HCEC 1CT (cell line): ENCODE results near the gene FOXP2.
"Not testable (repeated sequence)": the region's sequence is repeated elsewhere in the genome, so short reads cannot be mapped to it uniquely, and the experiment has no call there.

Source experiments
- DNase-seq: peaks from one replicate; pipeline ENCODE4 v3.0.0-alpha.2; 2017

FOXP2 gene

GRCh38 chr7:114414156-114415063, at the start of gene FOXP2:
Gene FOXP2 (plus strand): TSS chr7:114414815. CDS start chr7:114426512, 11,697 bp downstream.
- peak; percentile 46 for DNase-seq

DNA sequence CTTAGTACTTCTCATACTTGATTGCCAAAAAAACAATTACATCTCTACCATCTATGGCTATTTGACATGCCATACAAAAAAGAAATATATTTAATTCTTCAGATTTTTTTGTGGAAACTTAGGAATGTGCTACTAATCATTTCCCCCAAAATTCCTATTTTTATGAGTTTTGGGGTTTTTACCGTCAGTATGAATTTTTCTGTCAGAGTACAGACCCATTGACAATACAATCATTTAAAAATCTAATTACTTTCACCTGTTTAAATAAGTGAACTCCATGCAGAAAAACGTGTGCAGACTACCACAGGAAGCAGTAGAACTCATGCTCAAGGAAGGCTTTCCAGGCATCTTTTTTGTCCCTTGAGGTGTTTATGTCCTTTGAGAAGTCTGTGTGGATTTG, 48.8 kb upstream of the FOXP2 start:
- DNase-seq: no peak

- DNase-seq: no peak
Measured at GRCh38 chr7:114368492-114368891, 46.1 kb upstream of the FOXP2 start.

- no peak for DNase-seq
Measured at GRCh38 chr7:114369294-114369693, 45.3 kb upstream of the FOXP2 start.

DNA sequence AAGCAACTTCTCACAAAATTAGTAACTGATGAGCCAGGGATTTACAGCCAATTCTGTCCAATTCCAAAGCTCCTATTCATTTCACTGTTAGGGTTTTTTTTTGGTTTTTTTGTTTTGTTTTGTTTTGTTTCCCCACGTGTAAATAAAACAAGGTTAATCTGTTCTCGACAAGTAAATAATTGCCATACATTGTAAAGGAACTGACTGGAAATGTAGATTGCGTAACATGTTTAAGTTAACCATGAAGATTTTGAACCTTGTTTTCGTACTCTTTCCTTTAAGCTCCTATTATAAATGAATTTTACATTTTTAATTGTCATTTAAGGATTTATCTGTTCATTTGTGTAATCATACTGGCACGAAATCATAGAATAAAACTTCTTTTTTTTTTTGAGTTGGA, 42.0 kb upstream of the FOXP2 start:
- DNase-seq: no peak

- no peak for DNase-seq
Measured at GRCh38 chr7:114375907-114376306, 38.7 kb upstream of the FOXP2 start.

DNA sequence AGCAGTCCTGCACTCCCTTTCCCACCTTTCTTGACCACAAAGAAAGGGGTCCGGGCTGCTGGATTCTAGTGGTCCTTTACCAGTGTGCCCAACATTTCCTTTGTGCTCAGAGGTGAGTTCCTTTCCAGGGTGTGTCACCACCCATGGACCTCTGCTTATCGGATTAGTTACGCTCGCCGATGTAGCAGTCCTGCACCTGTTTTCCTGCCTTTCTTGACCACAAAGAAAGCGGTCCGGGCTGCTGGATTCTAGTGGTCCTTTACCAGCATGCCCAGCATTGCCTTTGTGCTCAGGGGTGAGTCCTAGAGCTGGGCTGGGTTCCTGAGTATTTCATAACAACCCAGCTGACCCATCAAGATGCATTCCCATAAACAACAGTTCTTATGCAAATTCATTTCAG, 30.7 kb upstream of the FOXP2 start:
- DNase-seq: not testable (repeated sequence)

DNA sequence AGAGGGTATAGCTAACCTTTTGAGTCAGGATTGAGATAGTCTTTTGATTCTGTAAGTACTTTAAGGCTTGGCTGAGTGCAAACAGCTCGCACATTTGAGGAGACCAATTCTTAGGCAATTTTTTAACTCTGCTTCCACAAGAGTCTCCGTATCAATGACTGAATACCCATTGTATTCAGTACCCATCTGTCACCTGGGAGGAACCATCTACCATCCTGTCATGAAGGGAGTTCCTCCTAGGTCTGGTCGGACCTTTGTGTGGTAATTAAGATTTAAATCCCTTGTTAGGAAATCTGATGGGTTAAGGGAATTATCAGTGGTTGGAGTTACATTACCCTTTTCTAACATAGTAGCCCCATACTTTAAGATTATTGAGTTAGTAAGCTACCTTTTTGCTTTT, 30.3 kb upstream of the FOXP2 start:
- DNase-seq: not testable (repeated sequence)

GRCh38 chr7:114388021-114388420, 26.6 kb upstream of the FOXP2 start:
- DNase-seq: no peak

- DNase-seq: no peak
Measured at GRCh38 chr7:114392686-114393085, 21.9 kb upstream of the FOXP2 start.

- DNase-seq: no peak
Measured at GRCh38 chr7:114402876-114403635, 11.6 kb upstream of the FOXP2 start.

- DNase-seq: peak; percentile 16
Measured at GRCh38 chr7:114405427-114405826, 9.2 kb upstream of the FOXP2 start.

GRCh38 chr7:114409750-114410149, 4.9 kb upstream of the FOXP2 start:
- peak; percentile 80 for DNase-seq

DNA sequence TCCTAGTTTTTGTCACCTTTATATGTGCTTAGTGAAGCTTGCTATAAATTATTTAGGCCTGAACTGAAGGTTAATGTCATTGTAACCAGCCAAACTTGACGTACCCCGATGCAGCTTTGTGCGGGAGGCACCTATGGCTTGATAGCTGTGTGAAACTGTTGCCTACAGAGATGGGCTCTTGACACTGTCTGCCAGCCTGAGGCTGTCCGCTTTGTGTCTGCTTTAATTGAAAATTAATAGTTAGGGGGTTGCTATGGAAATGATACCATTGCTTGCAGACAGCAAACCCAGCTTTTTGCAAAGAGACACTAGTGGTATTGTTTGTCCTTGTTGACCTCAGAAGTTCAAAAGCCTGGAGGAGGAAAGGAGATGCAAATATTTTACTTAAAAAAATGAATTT, 2.1 kb upstream of the FOXP2 start:
- DNase-seq: no peak

- no peak for DNase-seq
Measured at GRCh38 chr7:114413761-114414155, 857 bp upstream of the FOXP2 start.

DNA sequence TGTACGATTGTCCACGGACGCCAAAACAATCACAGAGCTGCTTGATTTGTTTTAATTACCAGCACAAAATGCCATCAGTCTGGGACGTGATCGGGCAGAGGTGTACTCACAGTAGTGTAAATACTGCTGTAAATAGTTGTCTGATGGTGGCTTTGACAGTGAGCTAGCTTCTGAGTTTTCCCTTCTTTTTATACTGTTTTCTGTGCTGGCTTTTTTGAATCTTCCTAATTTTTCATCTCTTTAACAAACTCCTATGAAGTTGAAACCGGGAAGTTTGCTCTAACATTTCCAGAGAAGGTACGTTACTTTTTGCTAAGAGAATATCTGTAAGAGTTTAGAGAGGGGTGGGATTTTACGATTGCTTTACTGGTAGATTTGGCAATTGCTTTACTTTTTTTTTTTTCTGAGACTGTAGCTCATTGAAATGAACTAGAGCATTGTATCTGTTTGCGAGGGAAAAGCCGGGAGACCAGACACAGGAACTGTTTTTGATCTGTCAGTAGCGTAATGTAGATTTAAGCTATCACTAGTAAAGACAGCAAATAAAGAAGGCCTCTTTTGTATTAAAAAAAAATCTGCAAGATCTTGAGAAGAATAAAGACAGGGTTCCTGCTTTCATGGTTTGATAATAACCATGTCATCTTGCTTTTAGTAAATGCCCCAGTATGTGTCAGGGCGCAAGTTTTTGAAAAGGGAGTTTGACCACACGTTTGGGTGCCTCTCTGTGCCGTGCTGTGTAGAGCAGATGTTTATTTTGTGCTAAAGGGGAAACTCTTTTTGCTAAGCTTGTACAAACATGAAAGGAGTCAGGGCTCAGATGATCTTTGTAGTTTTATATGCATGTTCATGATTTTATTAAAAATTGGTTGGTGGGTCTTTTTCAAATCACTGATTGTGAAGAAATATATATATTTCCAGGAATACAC, 712 bp downstream of the FOXP2 start:
- DNase-seq: no peak

DNA sequence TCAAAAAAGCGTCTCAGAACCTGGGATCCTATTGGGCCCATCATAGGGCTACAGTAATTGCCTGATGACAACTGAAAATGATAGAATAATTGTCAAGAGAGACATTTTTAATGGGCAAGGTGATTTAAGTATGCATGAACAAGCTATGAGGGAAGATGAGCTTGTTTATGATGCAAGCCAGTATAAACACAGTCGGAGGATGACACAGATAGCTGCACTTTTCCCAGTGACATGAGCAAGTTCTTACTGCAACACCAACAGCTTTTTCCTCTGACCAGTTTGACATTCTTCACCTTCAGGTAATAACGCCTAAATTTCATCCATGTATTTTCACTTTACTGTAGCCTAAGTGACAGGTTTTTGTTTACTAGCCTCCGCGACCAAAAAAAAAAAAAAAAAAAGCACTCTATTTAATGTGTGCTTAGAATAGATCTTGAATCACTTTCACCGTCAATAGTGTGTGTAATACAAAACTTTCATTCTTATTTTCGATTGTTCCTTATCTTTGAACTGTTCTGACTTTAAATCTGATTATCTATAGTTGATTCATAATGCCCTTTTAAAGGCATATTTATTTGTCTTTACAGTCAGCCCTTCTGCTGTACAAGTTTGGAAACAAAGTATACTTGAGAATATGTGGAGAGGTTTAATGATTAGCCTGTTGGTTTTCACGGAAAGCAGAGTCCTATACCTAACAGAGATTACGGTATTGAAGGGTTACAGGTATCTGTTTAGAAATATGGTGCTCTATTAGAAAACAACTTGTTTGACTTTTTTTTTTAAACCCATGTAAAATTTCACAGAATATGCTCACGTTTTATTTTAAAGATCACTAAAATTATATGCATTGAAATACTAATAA, 1.7 kb downstream of the FOXP2 start:
- peak; percentile 24 for DNase-seq

DNA sequence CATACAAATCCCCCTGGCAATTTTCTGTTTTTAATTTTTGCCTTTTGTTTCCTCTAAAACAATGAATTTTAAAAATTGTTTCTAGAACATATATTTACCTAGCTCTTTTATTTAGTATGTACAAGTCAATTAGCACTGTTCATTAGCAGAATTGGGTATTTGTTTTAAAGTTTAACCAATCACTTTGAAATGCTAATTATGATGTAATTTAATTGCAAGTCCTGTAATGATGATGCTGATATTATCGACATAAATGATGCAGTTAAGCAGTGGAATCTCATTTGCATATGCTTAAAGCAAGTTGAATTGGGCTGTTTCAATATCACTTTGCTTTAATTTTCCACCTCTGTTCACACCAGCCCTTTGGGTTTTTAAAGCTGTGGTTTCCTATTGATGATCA, 2.7 kb downstream of the FOXP2 start:
- no peak for DNase-seq

DNA sequence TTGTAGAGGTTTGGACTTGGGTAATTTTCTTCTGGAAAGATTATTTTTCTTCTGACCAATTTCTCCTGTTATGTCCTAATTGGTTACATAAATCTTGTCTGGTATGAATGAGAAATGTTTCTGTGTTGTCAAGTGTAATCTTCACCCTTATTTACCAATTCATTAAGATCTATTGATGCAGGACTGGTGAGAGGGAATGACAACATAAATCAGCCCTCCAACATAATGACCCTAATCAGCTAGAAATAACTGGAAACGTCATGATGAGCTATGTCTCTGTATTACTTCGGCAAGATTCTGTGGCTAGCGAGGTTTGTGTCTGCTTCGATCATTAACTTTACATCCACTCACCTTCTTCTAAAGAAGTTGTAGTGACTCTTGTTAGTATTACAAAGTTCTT, 3.5 kb downstream of the FOXP2 start:
- no peak for DNase-seq

- peak; percentile 38 for DNase-seq
Measured at GRCh38 chr7:114419441-114420272, 5.0 kb downstream of the FOXP2 start.
